HCT116 (cell line): ENCODE measurements around the gene CCDC154. TPM values are rescaled to one million over a fixed set of nuclear protein-coding genes. Genes with fewer than 3 reads are reported as not detected.

Experiments used
- ATAC-seq: fragments of 200-7000 bp; cut with Tn5 transposase; 2 replicates; pipeline ENCODE4 v1.9.1; 2020; ENCODE audit warnings: mild to moderate bottlenecking, moderate library complexity
- BruUV-seq: library from RNA; stranded (reverse); fragments of 400-500 nt; replicated peaks from 2 replicates; lab custom pipeline; 2021; lab: Mats Ljungman, UMichigan
- CTCF ChIA-PET: fragments of 300-600 bp; sonication (Branson Sonifier 250); formaldehyde crosslinking; loops from one replicate; lab custom pipeline; 2021; ENCODE audit warnings: antibody characterized with exemption; lab: Charles Lee
- POLR2A ChIA-PET: fragments of 300-600, 350-600 bp; sonication (Branson Sonifier 250); formaldehyde crosslinking; loops from one replicate; lab custom pipeline; 2021; ENCODE audit warnings: antibody characterized with exemption; lab: Charles Lee
- RAD21 ChIA-PET, 2 experiments: fragments of 300-600 bp; sonication (Branson Sonifier 250); formaldehyde crosslinking; loops; one replicate each; lab custom pipeline; 2023; ENCODE audit warnings: low total read pairs in 2 of 2; ENCODE audit not compliant: uncharacterized antibody in 2 of 2, unreplicated experiment in 2 of 2, low non-redundant PET in 1 of 2; lab: Charles Lee
- DNase-seq: peaks from one replicate; pipeline ENCODE4 v3.0.0-alpha.2; 2010; ENCODE audit warnings: low read depth, low spot score
- H2AFZ ChIP-seq: fragments of 200-600 bp; shearing (Covaris generic), sonication (generic); 2 replicates; pipeline ENCODE4 v1.6.1; 2017; ENCODE audit warnings: low read depth, mixed run types, mixed read lengths, antibody characterized with exemption, low read length; ENCODE audit not compliant: poor library complexity, severe bottlenecking
- H3K27ac ChIP-seq: 2 replicates; pipeline ENCODE4 v1.5.1; 2012; ENCODE audit warnings: low read depth, low read length
- H3K27me3 ChIP-seq: fragments of 200-600 bp; sonication (generic); 2 replicates; pipeline ENCODE4 v1.6.1; 2016; ENCODE audit warnings: mixed run types, low read length, mixed read lengths; ENCODE audit not compliant: insufficient read depth
- H3K36me3 ChIP-seq, 2 experiments: fragments of 200-500 bp in 1 of 2; fragments of 200-600 bp in 1 of 2; sonication (Bioruptor generic) in 1 of 2; sonication (generic) in 1 of 2; 2 replicates each; pipeline versions ENCODE4 v1.5.1 to v1.6.1; 2014 to 2016; ENCODE audit warnings: low read length in 2 of 2, inconsistent platforms in 1 of 2, mixed read lengths in 1 of 2, mixed run types in 1 of 2; ENCODE audit not compliant: insufficient read depth in 2 of 2, control insufficient read depth in 1 of 2
- H3K4me1 ChIP-seq, 2 experiments: fragments of 200-600 bp in 1 of 2; sonication (generic) in 1 of 2; 2 replicates each; pipeline versions ENCODE4 v1.5.1 to v1.6.1; 2012 to 2017; ENCODE audit warnings: low read length in 2 of 2, inconsistent platforms in 1 of 2, mild to moderate bottlenecking in 1 of 2, mixed read lengths in 1 of 2, mixed run types in 1 of 2, moderate library complexity in 1 of 2; ENCODE audit not compliant: insufficient read depth in 2 of 2, control insufficient read depth in 1 of 2
- H3K4me2 ChIP-seq: fragments of 200-600 bp; sonication (generic); 2 replicates; pipeline ENCODE4 v1.6.1; 2017; ENCODE audit warnings: mixed run types, low read length, mixed read lengths
- H3K4me3 ChIP-seq, 2 experiments: fragments of 200-600 bp in 1 of 2; sonication (generic) in 1 of 2; replicated peaks in 1 of 2; 2 replicates each; pipeline ENCODE4 v1.5.1; 2011 to 2016; ENCODE audit warnings: low read length in 2 of 2, control low read depth in 1 of 2, low read depth in 1 of 2, mild to moderate bottlenecking in 1 of 2, mixed read lengths in 1 of 2, mixed run types in 1 of 2
- H3K79me2 ChIP-seq: fragments of 200-600 bp; sonication (generic); 2 replicates; pipeline ENCODE4 v1.6.1; 2017; ENCODE audit warnings: mild to moderate bottlenecking, mixed run types, low read length, moderate library complexity, mixed read lengths; ENCODE audit not compliant: insufficient read depth
- H3K9ac ChIP-seq: fragments of 200-600 bp; sonication (generic); 2 replicates; pipeline ENCODE4 v1.6.1; 2016; ENCODE audit warnings: low read length, mixed read lengths
- H3K9me2 ChIP-seq: fragments of 200-600 bp; sonication (generic), shearing (Covaris generic); 2 replicates; pipeline ENCODE4 v1.6.1; 2017; ENCODE audit warnings: mixed run types, mild to moderate bottlenecking, moderate library complexity; ENCODE audit not compliant: insufficient read depth
- H3K9me3 ChIP-seq, 2 experiments: fragments of 200-500 bp in 1 of 2; fragments of 200-600 bp in 1 of 2; sonication (Bioruptor generic) in 1 of 2; sonication (generic) in 1 of 2; 2 replicates each; pipeline ENCODE4 v1.6.1; 2014 to 2017; ENCODE audit warnings: low read length in 2 of 2, mixed read lengths in 2 of 2, inconsistent platforms in 1 of 2, low read depth in 1 of 2, mild to moderate bottlenecking in 1 of 2, mixed run types in 1 of 2, moderate library complexity in 1 of 2; ENCODE audit not compliant: control insufficient read depth in 1 of 2, insufficient read depth in 1 of 2
- H4K20me1 ChIP-seq: fragments of 200-600 bp; sonication (generic), shearing (Covaris generic); 2 replicates; pipeline ENCODE4 v1.6.1; 2017; ENCODE audit warnings: mixed run types, mild to moderate bottlenecking, moderate library complexity; ENCODE audit not compliant: insufficient read depth
- ATF3 ChIP-seq: IDR thresholded peaks from 2 replicates; pipeline ENCODE4 v1.6.1; 2012
- CEBPB ChIP-seq: IDR thresholded peaks from 2 replicates; pipeline ENCODE4 v1.6.1; 2012; ENCODE audit warnings: low read depth
- ELF1 ChIP-seq: IDR thresholded peaks from 2 replicates; pipeline ENCODE4 v1.6.1; 2012; ENCODE audit warnings: low read depth, borderline replicate concordance
- EZH2 ChIP-seq: fragments of 200-600 bp; sonication (generic); IDR thresholded peaks from 2 replicates; pipeline ENCODE4 v1.6.1; 2017; ENCODE audit warnings: antibody characterized with exemption, mixed run types
- EZH2phosphoT487 ChIP-seq: fragments of 200-600 bp; IDR thresholded peaks from 2 replicates; pipeline ENCODE4 v1.6.1; 2018; ENCODE audit warnings: antibody characterized with exemption, borderline replicate concordance
- POLR2AphosphoS5 ChIP-seq: IDR thresholded peaks from 2 replicates; pipeline ENCODE4 v1.6.1; 2011; ENCODE audit warnings: mild to moderate bottlenecking, low read depth, low read length, moderate library complexity
- SIN3A ChIP-seq: IDR thresholded peaks from 2 replicates; pipeline ENCODE4 v1.6.1; 2012; ENCODE audit warnings: low read depth
- SRF ChIP-seq: IDR thresholded peaks from 2 replicates; pipeline ENCODE4 v1.6.1; 2012; ENCODE audit warnings: low read depth
- YY1 ChIP-seq: IDR thresholded peaks from 2 replicates; pipeline ENCODE4 v1.6.1; 2011; ENCODE audit warnings: low read length, low read depth, moderate library complexity, mild to moderate bottlenecking; ENCODE audit not compliant: insufficient replicate concordance; ENCODE audit errors: extremely low read depth
- ZFX ChIP-seq: fragments of 450-650 bp; IDR thresholded peaks from 2 replicates; pipeline ENCODE4 v1.6.1; 2017
- intact Hi-C: fragments of 100-400 bp; cut with micrococcal nuclease; formaldehyde crosslinking; loops from 2 replicates; pipeline ENCODE4 v1.10.0; 2022
- total RNA-seq: library from RNA; stranded (reverse); gene quantifications from one replicate; pipeline ENCODE4 v1.2.1, GENCODE V29; 2021; ENCODE audit not compliant: unreplicated experiment
- TF ChIP-seq, protein P1 (sequence below): IDR thresholded peaks from 2 replicates; pipeline ENCODE4 v1.6.1; 2011; ENCODE audit warnings: mild to moderate bottlenecking, low read length, moderate library complexity; ENCODE audit not compliant: insufficient replicate concordance; ENCODE audit errors: extremely low read depth

The CCDC154 gene
- total RNA-seq, 1 experiment from 2014 or later: 1.7 TPM

- Histone ChIP-seq H3K36me3 (no peaks in the 10 kb centered on the region), H3K4me1 (peaks cover 0 to 12% of the 10 kb centered on the region in 2 experiments; a peak in 2 of 4 replicates), H2AFZ (no peak overlapping the region), H3K27ac (no peak overlapping the region), H3K27me3 (no peaks in the 10 kb centered on the region), H3K4me2 (no peak overlapping the region), H3K9me2 (no peaks in the 10 kb centered on the region), H3K9me3 (no peaks in the 10 kb centered on the region), H3K79me2 (no peaks in the 10 kb centered on the region), H3K9ac (no peak overlapping the region), H4K20me1 (no peaks in the 10 kb centered on the region), H3K4me3 (no peak overlapping the region)
- POLR2A ChIA-PET: no interaction called here
- DNase-seq (no peak), ATAC-seq (no peak)
- TF ChIP-seq YY1 (no peak), ELF1 (no peak), SIN3A (no peak), CEBPB (no peak), EZH2 (no peak), SRF (no peak), POLR2AphosphoS5 (no peak), ZFX (no peak), ATF3 (no peak), EZH2phosphoT487 (no peak)
- TF ChIP-seq, protein P1, sequence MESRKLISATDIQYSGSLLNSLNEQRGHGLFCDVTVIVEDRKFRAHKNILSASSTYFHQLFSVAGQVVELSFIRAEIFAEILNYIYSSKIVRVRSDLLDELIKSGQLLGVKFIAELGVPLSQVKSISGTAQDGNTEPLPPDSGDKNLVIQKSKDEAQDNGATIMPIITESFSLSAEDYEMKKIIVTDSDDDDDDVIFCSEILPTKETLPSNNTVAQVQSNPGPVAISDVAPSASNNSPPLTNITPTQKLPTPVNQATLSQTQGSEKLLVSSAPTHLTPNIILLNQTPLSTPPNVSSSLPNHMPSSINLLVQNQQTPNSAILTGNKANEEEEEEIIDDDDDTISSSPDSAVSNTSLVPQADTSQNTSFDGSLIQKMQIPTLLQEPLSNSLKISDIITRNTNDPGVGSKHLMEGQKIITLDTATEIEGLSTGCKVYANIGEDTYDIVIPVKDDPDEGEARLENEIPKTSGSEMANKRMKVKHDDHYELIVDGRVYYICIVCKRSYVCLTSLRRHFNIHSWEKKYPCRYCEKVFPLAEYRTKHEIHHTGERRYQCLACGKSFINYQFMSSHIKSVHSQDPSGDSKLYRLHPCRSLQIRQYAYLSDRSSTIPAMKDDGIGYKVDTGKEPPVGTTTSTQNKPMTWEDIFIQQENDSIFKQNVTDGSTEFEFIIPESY: no peak
- BruUV-seq: no TSS peak
- RAD21 ChIA-PET: no interaction called here
- CTCF ChIA-PET: no interaction called here
- intact Hi-C loops: no loop called here
Measured at GRCh38 chr16:1432388-1433262, 11.7 kb downstream of the CCDC154 start.
